ENCODE results near the gene BCL7A. TPM values are rescaled to one million over a fixed set of nuclear protein-coding genes. Genes with fewer than 3 reads are reported as not detected.

Gene BCL7A
- total and polyA plus RNA-seq, 8 donors = 1.5 to 11.6 (median 2.8) TPM

DNA sequence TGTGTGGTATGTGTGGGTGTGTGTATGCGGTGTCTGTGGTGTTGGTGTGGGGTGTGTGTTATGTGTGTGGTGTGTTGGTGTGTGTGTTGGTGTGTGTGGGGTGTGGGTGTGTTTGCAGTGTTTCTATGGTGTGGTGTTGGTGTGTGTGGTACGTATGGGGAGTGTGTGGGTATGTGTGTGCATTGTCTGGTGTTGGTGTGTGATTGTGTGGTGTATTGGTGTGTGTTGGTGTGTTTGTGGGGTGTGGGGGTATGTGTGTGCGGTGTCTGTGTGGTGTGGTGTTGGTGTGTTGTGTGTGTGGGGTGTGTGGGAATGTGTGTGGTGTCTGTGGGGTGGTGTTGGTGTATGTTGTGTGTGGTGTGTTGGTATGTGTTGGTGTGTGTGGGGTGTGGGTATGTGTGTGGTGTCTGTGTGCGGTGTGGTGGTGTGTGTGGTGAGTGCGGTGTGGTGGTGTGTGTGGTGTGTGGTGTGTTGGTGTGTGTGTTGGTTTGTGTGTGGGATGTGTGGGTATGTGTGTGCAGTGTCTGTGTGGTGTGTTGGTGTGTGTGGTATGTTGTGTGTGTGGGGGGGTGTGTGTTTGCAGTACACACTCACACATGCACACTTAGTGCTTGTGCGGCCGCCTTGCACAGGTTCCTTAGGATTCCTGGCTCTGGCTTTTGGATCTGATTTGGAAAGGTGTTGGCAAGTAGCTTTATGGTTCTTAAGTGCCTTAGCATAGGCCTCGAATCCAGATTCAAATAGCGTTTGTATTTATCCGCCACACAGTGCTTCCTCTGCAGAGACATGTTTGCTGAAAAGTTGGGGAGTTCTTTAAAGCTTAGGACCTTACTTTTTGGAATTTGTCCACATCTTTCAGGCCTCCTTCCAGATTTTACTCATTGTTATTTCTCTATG lies 73.3 kb downstream of the BCL7A start:
- Histone ChIP-seq H3K4me3 (no peak overlapping the region), H3K36me3 (no peaks in the 10 kb centered on the region), H3K4me1 (peaks cover 65 to 100% (median 84%) of the 10 kb centered on the region in 4 donors), H3K27ac (peak overlapping the region; percentile 17 to 84 (median 40)), H3K9me3 (no peaks in the 10 kb centered on the region), H3K27me3 (no peaks in the 10 kb centered on the region)
- WGBS, 5 donors = 54 to 64% (median 59%) methylated on average over 10 of the region's 10 CpGs
- TF ChIP-seq EP300 (IDR thresholded peaks at IDR 0.05) = no peak
- no peak for TF ChIP-seq POLR2A (IDR thresholded peaks at IDR 0.05)
- TF ChIP-seq POLR2AphosphoS5 (IDR thresholded peaks at IDR 0.05) = no peak
- TF ChIP-seq, protein P1, sequence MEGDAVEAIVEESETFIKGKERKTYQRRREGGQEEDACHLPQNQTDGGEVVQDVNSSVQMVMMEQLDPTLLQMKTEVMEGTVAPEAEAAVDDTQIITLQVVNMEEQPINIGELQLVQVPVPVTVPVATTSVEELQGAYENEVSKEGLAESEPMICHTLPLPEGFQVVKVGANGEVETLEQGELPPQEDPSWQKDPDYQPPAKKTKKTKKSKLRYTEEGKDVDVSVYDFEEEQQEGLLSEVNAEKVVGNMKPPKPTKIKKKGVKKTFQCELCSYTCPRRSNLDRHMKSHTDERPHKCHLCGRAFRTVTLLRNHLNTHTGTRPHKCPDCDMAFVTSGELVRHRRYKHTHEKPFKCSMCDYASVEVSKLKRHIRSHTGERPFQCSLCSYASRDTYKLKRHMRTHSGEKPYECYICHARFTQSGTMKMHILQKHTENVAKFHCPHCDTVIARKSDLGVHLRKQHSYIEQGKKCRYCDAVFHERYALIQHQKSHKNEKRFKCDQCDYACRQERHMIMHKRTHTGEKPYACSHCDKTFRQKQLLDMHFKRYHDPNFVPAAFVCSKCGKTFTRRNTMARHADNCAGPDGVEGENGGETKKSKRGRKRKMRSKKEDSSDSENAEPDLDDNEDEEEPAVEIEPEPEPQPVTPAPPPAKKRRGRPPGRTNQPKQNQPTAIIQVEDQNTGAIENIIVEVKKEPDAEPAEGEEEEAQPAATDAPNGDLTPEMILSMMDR (IDR thresholded peaks at IDR 0.05) = no peak
- DNase-seq = peak in 1 of 2 donors; percentile 64
- intact Hi-C loops (cut with DNase I; ENCODE audit: low total_unique reads) = no loop called here

DNA sequence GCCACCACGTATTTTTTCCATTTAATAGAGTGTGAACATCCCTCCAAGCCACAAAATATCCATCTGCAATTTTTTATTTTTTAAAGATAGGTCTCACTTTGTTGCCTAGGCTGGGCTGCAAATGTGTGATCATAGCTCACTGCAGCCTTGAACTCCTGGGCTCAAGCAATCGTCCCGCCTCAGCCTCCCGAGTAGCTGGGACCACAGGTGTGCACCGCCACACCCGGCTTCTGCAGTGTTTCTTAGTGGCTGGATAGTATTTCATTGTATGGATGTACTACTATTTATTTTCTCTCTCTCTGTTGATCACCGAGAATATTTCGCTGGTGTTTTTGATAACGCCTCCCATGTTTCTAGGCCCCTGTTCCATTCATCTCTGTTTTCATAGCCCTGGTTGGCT lies 74.3 kb downstream of the BCL7A start:
- 50 to 74% (median 67%) methylated on average over 8 to 9 of the region's 9 CpGs for WGBS, 5 donors
- H3K27me3 ChIP-seq = no peaks in the 10 kb centered on the region
- H3K36me3 ChIP-seq = no peaks in the 10 kb centered on the region
- H3K4me3 ChIP-seq = no peak overlapping the region
- peak overlapping the region; percentile 80 to 90 (median 86) for H3K27ac ChIP-seq
- TF ChIP-seq, protein P1 (IDR thresholded peaks at IDR 0.05) = no peak
- TF ChIP-seq EP300 (IDR thresholded peaks at IDR 0.05) = no peak
- TF ChIP-seq POLR2A (IDR thresholded peaks at IDR 0.05) = no peak
- no peak for TF ChIP-seq POLR2AphosphoS5 (IDR thresholded peaks at IDR 0.05)
- H3K4me1 ChIP-seq = peaks cover 61 to 100% (median 82%) of the 10 kb centered on the region in 4 donors
- no peaks in the 10 kb centered on the region for H3K9me3 ChIP-seq
- intact Hi-C loops (cut with DNase I; ENCODE audit: low total_unique reads) = no loop called here
- DNase-seq = no peak

DNA sequence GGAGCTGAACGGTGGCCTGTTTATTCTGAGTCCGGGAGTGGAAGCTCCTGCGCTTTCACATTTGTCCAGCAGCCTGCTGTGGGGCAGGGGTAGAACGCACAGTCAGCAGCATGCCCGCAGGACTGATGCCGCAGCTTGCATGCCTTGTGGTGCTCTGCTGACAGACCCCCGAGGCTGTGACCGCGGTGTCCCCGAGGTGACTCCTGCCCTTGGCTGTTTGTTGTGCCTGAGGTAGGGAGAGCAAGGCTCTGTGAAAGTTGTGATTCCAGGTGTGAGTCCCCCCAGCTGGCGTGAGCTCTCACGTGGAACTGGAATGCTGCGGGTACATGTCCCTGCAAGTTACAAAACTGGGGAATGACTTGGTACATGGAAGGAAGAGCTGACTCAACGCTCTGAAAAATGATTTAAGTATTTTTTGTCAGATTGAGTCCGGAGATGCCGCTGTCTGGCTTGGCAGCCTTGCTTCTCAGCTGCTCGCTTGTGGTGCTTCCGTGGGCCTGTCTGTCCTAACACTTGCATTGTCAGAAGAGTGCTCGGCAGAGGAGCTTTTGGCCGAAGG lies 75.0 kb downstream of the BCL7A start:
- peaks cover 55 to 100% (median 80%) of the 10 kb centered on the region in 4 donors for H3K4me1 ChIP-seq

DNA sequence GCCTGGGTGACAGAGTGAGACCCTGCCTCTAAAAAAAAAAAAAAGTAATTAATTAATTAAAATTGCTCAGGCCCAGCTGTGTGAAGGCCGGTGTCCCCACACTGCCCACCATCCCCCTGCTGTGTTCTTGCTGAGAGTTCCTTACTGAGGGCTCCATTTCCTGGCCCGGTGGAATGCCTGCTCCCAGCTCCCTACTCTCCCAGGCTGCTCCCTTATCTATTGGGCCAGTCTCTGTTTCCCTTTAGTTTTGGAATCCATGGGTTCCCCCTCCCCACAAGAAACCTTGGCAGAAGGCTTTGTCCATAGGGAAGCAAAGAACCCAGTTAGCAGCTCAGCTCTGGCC lies 75.9 kb downstream of the BCL7A start:
- WGBS, 5 donors = 14 to 31% (median 19%) methylated on average over 2 of the region's 2 CpGs
- H3K27ac ChIP-seq = peak overlapping the region; percentile 80 to 90 (median 86)
- DNase-seq = no peak
- no peaks in the 10 kb centered on the region for H3K36me3 ChIP-seq
- intact Hi-C loops (cut with DNase I; ENCODE audit: low total_unique reads) = no loop called here
- H3K4me3 ChIP-seq = no peak overlapping the region
- TF ChIP-seq, protein P1 (IDR thresholded peaks at IDR 0.05) = no peak
- TF ChIP-seq POLR2AphosphoS5 (IDR thresholded peaks at IDR 0.05) (no peak), POLR2A (IDR thresholded peaks at IDR 0.05) (no peak), EP300 (IDR thresholded peaks at IDR 0.05) (no peak)
- peaks cover 46 to 99% (median 83%) of the 10 kb centered on the region in 4 donors for H3K4me1 ChIP-seq
- no peaks in the 10 kb centered on the region for H3K9me3 ChIP-seq
- H3K27me3 ChIP-seq = no peaks in the 10 kb centered on the region

More for the DNA sequence above, 75.0 kb downstream of the BCL7A start:
- WGBS, 5 donors = 33 to 46% (median 41%) methylated on average over 17 to 20 of the region's 20 CpGs
- peak; percentile 34 to 48 for DNase-seq
- TF ChIP-seq POLR2A (IDR thresholded peaks at IDR 0.05) (no peak), EP300 (IDR thresholded peaks at IDR 0.05) (no peak), POLR2AphosphoS5 (IDR thresholded peaks at IDR 0.05) (no peak)
- TF ChIP-seq, protein P1 (IDR thresholded peaks at IDR 0.05) = no peak
- intact Hi-C loops (cut with DNase I; ENCODE audit: low total_unique reads) = no loop called here
- Histone ChIP-seq H3K9me3 (no peaks in the 10 kb centered on the region), H3K36me3 (no peaks in the 10 kb centered on the region), H3K4me3 (peak overlapping the region in 2 of 4 donors; percentile 12 to 18), H3K27me3 (no peaks in the 10 kb centered on the region), H3K27ac (peak overlapping the region; percentile 80 to 90 (median 86))

All from stomach (tissue), 9 donors.